ENCODE results near the gene FXYD4.

FXYD4 gene

DNA sequence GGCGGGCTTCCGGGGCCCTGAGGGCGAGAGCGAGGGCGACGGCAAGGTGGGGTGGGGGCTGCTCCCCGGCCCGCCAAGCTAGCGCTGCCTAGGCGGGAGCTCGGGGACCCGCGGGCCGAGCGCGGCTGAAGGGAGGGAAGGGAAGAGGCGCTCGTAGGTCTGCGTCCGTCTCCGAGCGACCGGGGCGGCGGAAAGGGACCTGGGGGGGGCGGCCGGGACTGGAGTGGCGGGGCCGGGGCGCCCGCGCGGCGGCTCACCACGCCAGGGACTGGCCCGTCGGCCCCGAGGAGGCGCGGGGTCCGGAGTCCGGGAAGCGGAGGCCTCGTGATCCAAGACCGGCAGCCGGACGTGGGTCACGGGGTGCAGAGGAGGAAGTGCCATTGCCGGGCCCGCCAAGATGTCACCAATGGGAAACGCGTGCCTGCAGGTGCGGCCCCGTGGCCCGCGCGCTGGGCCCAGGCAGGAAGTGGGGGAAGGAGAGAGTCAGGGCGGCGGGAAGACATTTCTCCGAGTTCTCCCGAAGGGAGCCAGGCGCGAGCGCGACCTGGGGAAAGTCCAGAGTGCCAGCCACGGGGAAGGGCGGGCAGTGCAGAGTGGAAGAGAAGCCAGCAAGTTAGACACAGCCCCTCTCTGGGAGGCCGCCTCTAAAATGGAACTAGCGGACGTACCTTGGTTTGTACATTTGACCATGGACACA is 25.6 kb downstream of the FXYD4 start:
- DNase-seq: peak; percentile 84

DNA sequence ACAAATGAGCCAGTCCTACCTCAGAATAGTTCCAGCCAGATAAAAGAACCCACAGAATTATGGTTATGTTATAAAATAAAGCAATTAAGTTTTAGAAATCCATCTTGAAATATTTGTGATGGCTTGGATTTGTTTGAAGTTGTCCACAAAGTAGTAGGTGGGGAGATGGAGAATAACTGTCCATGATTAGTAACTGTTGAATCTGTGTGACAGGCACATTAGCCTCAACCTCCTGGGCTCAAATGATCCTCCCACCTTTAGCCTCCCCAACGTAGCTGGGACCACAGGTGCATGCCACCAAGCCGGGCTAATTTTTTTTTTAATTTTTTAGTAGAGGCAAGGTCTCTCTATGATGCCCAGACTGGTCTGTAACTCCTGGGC is 27.5 kb downstream of the FXYD4 start:
- DNase-seq: no peak

DNA sequence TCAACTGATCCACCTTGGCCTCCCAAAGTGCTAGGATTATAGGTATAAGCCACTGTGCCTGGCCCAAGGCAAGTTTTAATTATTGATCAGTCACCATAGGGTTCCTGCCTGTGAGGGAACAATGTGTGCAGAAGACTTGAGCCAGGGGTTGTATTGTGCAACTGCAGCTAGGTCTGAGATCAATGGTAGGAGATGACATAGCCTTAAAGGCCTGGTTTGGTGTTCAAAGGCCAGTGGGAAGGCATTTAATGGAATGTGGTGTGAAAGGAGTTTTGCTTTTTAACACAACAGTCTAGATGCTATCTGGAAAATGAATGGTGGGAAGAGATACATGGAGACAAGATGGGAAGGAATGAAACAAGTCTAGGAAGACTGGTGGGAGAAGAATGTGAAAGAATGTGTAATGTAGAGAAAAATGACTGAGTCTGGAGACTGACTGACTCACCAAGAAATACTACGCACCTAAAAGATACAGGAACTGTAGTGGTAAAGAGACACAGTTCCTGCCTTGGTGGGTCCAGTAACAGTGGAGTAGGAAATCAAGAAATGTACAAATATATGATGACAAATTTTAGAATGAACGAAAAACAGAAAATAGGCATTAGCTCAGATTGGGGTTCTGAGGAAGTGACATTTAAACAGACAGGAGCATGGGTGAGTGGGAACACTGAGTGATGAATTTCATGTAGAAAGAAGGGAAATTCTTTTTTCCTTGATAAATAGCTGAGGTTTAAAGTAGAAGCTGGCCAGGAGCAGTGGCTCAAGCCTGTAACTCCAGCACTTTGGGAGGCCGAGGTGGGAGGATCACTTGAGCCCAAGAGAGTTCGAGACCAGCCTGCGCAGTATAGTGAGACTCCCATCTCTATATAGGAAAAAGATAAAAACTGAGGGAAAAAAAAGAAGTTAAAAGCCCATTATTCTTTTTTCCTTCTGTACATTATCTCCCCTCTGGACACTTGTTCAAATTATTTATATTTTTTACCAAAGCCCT is 28.2 kb downstream of the FXYD4 start:
- DNase-seq: no peak

DNA sequence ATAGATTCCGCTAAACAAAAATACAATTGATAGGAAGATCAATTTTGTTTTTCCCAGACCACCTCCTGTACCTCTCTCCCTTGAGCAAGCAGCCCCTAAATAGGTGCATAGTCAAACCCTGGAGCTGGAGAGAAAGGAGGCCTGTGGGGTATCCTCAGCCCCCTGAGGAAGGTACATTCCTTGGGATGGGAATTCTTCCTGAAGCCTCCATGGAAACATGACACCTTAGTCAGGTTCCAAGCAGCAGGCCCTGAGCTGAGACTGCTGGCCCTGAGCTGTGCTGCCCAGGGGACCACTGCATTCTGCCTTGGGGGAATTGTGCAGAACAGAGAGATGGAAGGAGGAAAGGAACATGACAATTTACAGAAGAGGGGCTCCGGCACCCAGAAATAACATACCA is 30.2 kb downstream of the FXYD4 start:
- DNase-seq: no peak

DNA sequence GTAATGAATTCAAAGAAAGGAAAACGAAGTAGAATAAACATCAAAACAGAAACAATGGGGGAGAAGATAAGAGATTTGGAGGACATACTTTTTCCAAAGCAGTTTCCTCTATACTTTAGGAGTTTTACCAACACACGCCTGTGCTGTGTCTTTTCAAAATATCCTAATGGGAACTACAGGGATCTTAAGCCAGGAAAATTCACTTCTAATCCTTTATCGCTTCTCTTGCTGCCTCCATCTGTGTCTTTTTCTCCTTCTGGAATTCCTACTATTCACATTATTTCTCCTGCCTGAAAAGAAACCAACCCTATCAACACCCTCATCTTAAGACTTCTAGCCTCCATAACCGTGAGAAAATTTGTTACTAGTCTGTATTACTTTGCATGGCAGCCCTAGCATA is 30.7 kb downstream of the FXYD4 start:
- DNase-seq: no peak

DNA sequence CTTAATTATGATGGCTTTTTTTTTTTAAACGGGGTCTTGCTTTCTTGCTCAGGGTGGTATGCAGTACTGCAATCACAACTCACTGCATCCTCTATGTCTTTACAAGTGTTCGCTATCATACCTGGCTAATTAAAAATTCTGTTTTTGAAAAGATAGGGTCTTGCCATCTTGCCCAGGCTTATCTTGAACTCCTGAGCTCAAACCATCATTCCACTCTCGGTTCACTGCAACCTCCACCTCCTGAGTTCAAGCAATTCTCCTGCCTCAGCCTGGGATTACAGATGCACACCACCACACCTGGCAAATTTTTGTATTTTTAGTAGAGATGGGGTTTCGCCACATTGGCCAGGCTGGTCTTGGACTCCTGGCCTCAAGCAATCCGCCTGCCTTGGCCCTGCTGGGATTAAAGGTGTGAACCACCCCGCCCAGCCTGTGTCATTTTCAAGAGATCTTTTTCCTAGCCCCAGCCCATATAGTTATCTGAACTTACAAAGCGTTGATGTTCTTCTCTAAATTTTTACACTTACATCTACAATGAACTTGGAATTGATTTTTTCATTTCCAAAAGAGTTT is 31.5 kb downstream of the FXYD4 start:
- DNase-seq: no peak

DNA sequence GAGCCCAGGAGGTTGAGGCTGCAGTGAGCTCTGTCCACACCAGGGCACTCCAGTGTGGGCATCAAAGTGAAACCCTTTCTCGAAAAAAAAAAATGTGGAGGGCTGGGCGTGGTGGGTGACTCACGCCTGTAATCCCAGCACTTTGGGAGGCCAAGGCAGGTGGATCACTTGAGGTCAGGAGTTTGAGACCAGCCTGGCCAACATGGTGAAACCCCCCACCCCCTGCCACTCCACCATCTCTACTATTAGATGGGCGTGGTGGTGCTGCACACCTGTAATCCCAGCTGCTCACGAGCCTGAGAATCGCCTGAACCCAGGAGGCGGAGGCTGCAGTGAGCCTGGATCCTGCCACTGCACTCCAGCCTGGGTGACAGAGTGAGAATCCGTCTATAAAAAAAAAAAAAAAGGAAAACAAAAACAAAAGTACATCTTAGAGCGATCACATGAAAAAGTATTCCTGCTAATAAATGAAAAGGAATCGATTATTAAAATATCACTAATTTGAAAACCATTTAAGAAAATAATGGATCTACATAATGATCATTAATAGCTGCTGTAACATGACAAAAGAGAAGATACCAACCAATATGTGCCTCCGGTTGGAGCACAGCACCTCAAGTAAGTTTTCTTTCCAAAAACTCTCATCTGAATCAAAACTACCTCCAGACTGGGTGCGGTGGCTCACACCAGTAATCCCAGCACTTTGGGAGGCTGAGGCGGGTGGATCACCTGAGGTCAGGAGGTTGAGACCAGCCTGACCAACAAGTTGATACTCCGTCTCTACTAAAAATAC is 32.7 kb downstream of the FXYD4 start:
- no peak for DNase-seq

DNA sequence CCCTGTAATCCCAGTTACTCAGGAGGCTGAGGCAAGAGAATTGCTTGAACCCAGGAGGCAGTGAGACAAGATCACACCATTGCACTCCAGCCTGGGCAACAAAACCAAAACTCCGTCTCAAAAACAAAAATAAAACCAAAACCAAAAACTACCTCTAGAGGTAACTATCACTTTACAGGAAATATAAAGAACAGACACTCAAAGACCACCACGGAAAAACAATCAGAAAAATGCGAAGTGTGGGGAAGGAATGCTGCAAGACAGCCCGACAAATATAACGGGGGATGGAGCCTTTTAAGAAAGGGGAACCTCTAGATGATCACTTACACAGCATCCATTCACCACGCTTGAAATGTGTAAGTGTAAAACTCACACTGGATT is 33.3 kb downstream of the FXYD4 start:
- DNase-seq: peak; percentile 62

DNA sequence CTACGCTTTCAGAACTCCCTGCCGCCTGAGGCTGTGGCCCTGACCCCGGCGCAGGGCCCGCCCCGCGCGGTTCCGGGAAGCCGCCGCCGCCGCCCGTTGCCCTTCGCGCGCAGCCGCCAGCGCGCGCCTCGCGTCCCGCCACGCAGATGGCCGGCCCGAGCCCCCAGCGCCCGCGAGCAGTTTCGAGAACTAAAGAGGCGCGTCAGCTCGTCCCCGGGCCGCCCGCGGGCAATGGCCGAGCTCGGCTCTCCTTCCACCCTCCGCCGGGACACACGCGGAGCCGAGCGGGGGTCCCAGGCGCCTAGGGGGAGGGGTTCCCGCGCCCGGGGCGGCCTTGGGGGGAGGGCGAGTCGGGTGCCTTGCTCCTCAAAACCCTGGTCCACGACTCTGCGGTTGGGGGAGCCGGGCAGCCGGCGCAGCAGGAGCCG is 35.7 kb downstream of the FXYD4 start:
- DNase-seq: peak; percentile 66

DNA sequence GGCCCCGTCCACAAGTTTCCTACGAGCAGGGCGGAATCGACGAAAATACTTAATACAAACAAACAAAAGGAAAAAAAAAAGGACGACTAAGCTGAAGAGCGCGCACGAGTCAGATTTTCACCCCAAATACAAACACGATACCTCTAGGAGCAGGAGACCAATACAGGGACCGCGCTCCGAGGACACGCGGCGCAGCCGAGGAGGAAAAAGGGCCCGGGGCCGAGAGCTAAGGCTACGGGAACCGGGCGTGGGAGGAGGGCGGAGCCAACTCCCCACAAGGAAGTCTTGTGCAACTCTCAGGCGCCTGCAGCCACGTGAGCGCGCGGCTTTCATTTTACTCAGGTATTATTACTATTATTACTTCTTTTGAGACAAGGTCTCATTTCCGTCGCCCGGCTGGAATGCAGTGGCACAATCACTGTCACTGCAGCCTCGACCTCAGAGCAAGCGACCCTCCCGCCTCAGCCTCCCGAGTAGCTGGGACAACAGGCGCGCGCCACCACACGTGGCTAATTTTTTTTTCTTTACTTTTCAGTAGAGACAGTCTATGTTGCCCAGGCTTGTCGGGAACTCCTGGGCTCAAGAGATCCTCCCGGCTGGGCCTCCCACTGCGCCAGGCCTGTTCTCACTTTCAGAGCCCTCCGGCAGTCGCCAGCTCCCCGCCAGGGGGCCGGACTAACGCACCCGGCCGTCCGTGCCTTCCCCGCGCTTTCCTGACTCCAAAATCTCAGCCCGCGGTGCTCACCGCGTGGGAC is 36.3 kb downstream of the FXYD4 start:
- peak; percentile 88 for DNase-seq

DNA sequence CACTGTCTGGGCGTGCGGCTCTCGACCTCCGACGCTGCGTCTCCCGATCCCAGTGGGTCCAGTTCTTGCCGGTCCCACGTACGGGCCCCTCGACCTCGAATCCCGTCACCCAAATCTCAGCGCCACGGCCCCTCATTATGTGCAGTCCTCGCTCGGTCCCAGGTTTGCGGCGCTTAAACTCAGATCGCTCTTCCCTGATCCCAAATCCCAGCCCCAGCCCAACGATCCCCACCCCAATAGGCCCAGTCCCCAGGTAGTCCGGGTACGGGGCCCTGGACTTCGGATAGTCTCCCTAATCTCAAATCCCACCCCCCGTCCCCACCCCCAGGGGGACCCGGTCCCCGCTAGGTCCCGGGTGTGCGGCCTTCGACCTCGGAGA is 36.9 kb downstream of the FXYD4 start:
- no peak for DNase-seq

DNA sequence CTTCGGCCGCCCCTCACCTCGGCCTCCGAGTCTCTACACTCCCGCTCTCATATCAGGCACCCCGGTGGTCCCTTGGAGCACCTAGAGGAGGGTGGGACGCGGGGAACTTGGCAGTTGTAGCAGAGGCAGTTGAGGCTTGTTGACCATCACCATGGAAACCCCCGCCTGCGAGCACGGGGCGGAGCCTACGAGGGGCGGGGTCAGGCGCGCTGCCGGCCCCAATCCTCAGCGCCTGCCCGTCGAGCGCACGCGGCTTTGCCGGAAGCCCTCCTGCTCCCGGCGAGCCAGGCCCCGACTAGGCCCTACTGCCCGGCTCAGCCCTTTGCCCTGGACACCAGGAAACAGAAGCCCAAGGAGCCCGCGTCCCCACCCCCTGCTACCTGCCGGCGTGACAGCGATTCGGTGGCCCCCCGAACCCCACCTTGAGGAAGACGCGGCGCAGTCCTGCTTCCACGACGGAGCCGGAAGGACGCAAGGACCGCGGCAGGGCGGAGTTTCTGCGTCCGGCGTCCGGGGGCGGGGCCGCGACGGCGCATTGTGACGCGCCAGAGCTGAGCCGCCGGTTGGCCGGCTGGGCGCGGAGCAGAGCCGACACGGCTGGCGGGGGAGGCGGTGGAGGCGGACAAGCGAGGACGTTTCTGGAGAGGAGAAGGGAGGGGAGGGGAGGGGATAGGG is 37.4 kb downstream of the FXYD4 start, which contains the start of gene HNRNPF:
Gene HNRNPF, minus strand, starts transcription at position 477 of the 675 bp plus-strand sequence. CDS start 21,302 bp downstream, outside the sequence.
- peak; percentile 97 for DNase-seq

DNA sequence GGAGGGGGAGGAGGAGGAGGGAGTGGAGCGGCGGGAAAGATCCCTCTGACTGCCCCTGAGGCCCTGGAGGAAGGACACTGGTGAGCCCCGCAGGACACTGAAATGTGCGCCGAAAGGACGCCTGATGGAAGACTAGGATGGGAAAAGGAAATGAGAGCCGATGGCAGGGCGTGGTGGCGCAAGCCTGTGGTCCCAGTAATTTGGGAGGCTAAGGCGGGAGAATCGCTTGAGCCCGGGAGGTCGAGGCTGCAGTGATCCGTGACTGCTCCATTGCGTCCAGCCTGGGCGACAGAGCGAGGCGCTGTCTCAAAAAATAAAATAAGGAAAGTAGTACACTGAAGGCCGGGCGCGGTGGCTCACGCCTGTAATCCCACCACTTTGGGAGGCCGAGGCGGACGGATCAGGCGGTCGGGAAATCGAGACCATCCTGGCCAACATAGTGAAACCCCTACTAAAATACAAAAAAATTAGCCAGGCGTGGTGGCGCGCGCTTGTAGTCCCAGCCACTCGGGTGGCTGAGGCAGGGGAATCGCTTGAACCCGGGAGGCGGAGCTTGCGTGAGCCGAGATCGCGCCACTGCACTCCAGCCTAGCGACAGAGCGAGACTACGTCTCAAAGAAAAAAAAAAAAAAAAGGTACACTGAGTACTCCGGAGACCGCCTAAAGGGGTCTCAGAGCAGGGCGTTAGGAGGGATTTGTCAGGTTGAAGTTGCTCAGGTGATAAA is 38.1 kb downstream of the FXYD4 start:
- DNase-seq: peak; percentile 86

DNA sequence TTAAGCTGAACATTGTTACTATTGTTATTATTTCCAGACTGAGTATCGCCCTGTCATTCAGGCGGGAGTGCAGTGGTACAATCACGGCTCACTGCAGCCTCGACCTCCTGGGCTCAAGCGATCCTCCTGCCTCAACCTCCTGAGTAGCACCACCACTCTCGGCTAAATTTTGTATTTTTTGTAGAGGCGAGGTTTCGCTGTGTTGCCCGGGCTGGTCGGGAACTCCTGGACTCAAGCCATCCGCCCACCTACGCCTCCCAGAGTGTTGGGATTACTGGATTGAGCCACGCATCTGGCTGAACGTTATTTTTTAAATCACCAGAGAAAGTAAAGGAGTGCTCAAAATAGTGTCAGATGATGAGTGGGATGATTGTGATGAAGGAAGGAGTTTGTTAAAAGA is 38.9 kb downstream of the FXYD4 start:
- DNase-seq: no peak

DNA sequence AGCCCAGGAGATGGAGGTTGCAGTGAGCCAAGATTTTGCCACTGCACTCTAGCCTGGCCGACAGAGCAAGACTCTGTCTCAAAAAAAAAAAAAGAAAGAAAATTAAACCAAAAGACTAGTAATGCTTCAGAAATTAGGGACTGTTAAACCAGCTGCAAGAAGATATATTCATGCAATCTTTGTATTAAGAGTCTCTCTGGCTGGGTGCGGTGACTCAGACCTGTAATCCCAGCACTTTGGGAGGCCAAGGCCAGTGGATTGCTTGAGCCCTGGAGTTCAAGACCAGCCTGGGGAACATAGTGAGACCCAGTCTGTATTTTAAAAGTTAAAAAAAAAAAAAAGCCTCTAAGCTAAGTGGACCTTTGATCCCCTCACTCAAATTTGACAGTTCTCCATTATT is 40.1 kb downstream of the FXYD4 start:
- DNase-seq: no peak

DNA sequence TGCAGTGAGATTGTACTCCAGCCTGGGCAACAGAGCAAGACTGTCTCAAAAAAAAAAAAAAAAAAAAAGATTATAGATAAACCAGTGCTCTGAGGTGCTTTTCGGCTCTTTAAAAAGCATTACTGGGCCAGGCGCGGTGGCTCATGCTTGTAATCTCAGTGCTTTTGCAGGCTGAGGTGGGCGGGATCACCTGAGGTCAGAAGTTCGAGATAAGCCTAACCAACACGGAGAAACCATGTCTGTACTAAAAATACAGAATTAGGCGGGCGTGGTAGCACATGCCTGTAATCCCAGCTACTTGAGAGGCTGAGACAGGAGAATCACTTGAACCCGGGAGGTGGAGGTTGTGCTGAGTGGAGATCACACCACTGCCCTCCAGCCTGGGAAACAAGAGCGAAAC is 44.1 kb downstream of the FXYD4 start:
- DNase-seq: no peak

DNA sequence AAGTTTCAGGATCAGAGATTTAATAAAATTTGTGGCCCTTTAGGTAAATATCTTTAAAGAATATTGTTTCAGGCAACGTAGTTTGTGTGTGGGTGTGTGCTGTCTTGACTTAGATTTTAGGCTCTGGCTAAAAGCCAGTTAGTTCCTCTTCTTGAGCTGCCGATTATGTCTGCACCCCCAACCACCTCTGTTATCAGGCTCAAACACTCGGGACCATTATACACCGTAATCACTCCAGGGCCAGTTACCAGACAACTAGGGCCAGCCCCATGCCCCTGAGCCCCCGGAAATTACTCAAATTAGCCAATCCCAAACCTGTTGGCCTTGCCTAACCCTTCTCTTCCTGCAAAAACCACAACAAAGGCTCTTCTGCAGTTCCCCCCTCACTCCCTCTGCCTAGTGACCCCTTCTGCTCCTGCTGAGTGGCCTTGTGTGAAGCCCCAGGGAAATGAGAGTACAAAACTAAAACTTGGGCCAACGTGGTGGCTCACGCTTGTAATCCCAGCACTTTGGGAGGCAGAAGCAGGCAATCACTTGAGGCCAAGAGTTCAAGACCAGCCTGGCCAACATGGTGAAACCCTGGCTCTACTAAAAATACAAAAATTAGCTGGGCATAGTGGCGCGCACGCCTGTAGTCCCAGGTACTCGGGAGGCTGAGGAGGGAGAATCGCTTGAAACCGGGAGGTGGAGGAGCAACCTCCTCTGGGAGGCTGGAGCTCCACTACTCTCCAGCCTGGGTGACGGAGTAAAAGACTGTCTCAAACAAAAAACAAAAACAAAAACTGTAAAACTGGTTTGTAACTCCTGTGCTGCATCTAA is 46.7 kb downstream of the FXYD4 start:
- peak; percentile 75 for DNase-seq

DNA sequence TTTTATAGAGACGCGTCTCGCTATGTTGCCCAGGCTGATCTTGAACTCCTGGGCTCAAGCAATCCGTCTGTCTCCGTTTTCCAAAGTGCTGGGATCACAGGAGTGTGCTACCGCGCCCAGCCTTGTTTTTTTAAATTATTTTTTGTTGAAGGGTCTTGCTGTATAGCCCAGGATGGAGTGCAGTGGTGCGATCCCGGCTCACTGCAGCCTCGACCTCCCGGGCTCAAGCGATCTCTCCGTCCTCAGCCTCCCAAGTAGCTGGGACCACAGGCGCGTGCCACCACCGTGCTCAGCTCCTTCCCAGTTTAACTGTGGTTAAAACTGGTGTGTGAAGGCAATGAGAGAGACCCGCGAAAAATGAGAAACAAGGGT is 48.5 kb downstream of the FXYD4 start:
- no peak for DNase-seq

DNA sequence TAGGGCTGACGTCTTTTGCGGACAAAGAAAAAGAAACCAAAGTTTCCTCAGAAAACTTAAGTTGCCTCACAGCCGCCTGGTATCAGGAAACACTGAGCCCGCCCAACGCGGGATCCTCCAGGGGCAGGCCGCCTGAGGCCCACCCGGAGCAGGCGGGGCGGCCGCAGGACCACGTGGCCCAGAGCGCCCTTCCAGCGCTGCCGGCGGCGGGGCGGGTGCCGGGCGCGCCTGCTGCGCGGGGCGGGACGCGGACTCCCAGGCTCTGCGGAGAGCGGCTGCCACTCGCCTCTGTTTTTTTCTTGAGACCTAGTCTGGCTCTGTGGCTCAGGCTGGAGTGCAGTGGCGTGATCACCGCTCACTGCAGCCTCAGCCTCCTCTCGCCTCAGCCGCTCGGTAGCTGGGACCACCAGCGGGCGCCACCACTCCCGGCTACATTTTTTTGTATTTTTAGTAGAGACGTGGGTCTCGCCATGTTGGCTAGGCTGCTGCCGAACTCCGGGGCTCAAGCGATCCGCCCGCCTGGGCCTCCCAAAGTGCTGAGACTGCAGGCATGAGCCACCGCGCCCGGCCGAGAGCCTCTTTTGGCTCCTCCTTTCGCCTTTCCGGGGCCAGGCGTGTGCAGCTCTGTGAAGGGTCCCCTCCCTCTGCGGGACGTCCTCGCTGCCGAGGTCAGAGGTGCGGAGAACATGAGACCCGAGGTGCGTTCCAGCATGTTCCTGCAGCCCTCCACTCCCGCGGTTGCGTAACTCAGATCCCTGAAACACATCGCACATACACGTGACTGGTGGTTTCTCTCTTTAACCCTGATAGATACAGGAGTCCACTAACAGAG is 49.1 kb downstream of the FXYD4 start:
- DNase-seq: peak; percentile 83

Measured in CD4-positive, alpha-beta T cell treated with Interleukin-21 for 1 hour (primary cell).